CD4-positive, alpha-beta T cell treated with Interleukin-15 for 4 hours (primary cell): Measurements from ENCODE around the gene IST1.

ENCODE experiments used
- DNase-seq: peaks from one replicate; pipeline ENCODE4 v3.0.0-alpha.2; 2020; ENCODE audit warnings: low spot score

IST1 gene

DNA sequence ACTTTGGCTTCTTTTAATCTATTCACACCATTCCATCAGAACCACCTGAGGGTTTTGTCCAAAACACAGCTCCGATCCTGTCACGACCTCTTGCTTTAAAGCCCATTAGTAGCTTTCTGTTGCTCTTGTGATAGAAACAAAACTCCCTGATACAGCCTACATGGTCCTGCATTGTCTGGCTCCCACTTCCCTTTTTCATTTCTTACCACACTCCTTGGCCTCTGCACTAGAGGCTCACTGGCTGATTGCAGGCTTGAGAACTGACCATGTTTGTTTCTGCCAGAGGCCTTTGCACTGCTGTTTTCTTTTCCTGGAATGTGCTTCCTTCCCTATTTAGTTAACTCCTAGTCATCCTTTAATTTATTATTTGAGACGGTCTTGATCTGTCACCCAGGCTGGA lies 23.7 kb downstream of the IST1 start:
- no peak for DNase-seq

DNA sequence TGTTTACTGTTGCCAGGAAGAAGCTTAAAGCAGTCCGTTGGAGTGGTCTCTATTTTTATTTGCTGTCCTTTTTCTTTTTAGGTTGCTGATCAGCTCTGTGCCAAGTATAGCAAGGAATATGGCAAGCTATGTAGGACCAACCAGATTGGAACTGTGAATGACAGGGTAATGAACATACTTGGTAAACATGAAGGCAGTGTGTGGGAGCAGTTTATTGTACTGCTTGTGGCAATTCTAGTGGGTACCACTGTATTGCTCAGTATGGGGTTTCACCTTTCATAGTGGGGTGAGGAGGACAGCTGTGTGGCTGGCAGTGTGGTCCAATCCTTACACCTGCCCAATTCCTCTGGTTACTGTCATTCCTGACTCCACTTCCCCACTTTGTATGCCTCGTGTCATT lies 25.3 kb downstream of the IST1 start:
- no peak for DNase-seq

DNA sequence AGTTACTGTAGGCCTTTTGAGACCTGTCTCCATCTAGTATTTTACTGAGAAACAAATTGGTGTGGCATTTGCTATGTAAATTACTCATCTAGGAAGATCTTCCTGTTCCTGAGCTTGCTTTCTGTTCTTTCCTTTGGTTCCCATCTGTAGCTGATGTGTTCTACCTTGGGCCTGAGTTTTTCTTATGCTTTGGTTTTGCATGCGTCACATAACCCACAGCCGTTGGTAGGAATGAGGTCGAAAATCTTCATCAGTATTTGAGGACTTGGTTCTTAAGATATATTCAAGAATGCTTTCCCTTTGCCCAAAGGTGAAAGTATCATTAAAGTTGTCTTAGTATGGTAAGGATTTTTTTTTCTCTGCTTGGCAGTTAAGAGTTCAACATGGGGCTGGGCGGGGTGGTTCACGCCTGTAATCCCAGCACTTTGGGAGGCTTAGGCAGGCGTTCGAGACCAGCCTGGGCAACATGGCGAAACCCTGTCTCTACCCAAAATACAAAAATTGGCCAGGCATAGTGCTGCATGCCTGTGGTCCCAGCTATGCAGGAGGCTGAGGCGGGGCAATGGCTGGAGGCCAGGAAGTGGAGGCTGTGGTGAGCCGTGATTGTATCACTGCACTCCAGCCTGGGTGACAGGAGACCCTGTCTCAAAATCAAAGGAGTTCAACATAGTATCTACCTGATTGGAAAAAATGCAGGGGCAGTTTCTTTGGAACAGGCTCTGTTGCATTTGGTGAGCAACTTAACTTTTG lies 28.8 kb downstream of the IST1 start:
- no peak for DNase-seq

DNA sequence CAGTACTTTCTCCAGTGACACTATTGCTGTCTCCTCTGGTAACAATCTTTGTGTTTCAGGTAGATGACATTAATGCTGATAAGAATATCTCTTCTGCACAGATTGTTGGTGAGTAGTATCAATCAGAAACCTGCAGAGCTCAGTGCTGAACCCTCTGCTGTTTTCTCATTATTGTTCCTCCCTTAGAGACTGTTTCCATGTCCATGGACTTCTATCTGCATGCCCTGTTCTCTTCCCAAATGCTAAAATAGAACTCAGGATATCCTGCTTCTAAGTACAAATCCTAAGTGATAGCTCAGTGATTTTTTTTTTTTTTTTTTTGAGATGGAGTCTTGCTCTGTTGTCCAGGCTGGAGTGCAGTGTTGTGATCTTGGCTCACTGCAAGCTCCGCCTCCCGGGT lies 29.4 kb downstream of the IST1 start:
- no peak for DNase-seq

DNA sequence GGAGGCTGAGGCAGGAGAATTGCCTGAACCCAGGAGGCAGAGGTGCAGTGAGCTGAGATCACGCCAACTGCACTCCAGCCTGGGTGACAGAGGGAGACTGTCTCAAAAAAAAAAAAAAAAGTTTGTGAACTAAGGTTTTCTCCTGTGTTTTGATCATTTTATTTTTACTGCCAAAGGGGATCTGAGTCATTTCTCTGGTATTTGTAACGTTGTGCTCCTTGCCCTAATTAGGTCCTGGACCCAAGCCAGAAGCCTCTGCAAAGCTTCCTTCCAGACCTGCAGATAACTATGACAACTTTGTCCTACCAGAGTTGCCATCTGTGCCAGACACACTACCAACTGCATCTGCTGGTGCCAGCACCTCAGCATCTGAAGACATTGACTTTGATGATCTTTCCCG lies 32.1 kb downstream of the IST1 start:
- no peak for DNase-seq

DNA sequence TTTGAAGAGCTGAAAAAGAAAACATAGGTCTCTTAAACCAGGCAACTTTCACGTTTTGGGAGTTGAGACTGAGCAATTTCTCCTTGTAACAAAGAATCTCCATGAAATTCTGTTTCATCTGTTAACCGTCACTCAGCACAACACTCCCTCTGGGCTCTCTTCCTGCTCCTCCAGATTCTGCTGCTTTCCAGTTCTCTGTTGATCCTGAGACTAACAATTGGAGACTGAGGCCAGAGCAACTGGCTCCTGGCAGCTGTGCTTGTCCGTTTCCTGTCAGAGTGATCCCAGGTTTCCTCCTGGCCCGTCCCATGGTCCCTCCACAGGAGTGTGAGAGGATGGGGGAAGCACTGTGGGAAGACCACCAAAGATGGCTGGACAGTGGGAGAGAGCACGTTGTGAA lies 32.5 kb downstream of the IST1 start:
- no peak for DNase-seq

DNA sequence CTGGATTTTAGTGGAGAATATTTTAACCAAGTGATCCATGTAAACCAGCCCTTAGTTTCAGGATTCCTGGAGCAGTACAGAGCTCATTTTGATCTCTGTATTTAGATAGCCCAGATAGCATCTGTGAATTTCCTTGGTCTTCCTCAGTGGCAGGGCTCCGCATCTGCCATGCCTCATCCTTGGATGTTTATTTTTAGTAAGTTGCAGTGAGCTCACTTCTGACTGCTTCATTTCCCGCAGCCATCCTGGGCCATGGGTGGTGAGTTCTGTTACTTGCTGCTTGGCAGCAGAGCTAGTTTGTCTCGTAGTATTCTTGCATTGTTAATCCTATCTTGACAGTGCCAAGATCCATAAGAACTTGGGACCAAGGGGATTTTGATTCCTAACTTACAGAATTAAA lies 33.7 kb downstream of the IST1 start:
- no peak for DNase-seq

DNA sequence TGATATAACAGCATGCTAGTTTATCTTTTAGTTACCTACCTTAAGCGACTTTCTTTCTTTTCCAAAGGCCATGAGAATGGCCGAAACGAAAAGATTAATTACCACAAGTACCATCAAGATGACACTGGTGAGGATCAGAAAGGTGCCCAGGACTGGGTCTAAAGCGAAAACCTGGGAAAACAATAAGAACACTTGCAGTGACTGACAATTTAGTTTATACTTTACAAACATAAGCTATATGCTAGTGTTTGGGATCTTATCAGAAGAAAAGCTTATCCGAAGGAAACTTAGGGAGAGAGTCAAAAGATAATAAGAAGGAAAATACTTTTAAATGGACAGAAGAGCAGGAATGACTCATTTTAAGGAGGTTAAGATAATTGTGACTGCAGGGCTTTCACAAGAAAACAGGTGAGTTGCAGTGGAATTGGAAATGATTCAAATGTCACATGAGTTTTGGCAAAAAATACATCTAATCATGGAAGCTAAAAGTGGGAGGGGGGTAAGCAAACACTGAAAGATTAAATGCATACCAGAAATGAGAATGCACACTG lies 34.8 kb downstream of the IST1 start:
- no peak for DNase-seq

DNA sequence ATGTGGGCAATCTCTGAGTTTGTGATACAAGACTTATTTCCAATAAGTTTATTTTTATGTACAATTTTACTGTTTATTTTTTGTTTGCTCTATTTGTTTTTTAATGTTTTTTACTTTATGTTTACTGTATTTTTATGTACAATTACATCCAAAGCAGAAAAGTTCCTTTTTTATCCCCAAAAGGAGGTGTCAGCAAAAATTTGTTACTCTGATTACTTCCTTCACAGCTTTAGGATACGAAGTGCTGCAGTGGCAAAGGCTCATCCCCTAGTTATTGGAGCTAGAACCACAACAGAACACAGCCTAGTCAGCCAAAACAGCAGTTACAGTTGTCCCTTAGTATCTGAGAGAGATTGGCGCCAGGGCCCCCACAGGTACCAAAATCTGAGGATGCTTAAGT lies 35.7 kb downstream of the IST1 start:
- DNase-seq: no peak

DNA sequence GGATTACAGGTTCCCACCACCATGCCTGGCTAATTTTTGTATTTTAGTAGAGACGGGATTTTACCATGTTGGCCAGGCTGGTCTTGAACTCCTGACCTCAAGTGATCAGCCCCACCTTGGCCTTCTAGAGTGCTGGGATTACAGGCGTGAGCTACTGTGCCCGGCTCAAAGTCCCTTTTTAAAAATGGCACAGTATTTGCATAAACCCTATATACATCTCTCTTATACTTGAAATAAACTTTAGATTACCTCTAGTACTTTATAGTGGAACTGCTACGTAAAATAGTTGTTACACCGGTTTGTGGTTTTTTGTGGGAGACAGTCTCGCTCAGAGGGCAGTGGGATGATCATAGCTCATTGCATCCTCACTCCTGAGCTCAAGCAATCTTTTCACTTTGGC lies 36.3 kb downstream of the IST1 start:
- no peak for DNase-seq

DNA sequence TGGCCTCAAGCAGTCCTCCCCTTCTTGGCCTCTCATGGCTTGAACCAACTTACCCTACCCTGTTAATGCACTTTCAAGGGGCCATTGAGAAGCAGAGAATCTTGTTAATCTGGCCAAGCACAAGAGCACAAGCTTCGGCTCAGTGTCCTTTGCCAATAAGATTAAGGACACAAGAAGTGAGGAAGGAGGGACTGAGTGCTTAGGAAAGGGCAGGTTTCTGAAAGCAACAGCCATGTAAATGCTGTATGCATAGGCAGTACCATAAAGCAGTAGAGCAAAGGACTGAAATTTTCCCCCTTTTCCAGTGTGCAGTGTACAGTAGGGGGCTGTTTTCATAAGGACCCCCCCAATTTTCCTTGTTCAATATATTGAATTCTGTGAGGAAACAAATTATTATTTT lies 37.7 kb downstream of the IST1 start:
- DNase-seq: no peak

DNA sequence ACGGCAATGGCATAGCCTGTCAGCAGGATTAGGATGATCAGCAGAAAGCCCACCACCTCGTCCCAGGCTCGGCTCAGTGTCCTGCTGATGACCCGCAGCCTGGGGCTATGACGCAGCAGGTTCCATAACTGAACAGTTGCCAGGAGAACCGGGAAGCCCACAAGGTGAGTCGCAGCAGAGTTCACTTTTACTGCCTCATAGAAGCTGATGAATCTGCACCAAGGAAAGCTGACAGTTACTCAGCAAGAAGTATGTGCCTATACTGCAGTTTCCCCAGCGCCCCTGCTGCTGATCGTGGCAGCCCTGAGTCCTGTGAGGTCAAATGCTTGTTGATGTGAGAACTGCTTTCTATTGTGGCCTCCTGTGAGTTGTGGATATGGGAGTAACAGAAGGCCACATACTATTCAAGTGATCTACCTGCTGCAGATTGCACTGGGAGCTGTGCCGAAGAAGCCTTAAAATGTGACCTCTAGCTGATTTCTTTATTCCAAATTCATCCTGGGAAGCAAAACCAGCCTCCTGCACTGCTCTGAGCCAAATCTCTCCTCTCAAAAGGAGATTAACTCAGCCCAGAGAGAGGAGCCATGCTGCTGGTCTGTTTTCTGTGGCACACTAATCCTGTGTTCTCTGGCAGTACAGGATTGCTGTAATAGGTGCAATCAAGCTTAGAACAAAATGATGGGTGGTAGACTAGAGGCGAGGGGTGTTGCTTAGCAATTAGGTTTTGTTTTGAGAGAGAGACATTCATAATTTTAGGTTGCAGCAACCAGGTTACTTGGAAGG lies 38.8 kb downstream of the IST1 start:
- DNase-seq: no peak

DNA sequence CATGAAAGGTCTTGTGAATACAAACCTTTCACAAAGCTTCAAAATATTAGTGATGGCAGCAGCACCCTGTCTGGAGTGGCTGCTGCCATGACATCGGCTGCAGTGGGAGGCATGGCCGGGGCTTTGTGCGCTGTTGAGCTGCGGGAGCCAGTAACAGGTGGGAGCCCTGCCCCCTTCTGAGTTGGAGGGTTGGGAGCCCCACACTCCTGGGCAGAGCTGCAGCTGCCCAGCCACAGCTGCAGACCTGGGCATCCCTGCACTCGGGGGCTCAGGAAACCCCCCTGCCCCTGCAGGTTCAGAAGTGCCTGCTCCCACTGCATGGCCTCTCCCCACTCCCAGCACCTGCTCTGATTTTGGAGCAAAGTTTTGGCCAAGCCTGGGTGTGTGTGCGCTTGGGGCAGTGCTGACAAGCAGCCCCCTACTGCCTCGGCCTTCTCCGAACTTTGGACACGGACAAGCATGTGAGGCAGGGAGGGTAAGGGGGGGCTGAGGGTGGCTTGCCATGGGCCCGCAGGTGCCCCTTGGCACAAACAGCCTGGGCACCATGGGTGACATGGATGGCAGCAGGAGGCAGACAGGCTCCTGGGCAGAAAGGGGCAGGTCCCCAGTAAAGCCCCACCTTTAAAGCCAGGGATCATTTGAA lies 42.7 kb downstream of the IST1 start:
- DNase-seq: no peak

DNA sequence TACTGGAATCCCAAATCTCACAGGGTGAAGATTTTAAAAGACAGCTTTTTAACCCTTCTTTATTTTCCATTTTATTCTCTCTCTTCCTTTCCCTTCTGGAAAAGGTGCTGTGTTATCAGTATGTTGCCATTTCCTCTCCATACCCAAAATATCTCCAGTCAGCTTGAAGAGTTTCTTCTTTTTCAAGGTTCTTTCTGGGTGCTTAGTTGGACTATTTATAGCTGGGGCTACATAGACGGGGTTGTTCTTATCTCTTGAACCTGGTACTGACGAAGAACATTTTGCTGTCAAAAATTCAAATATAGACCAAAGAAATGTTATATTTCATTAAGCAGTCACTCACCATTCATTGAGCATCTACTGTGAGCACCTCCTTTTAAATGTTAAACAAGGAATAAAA lies 48.6 kb downstream of the IST1 start:
- DNase-seq: no peak

DNA sequence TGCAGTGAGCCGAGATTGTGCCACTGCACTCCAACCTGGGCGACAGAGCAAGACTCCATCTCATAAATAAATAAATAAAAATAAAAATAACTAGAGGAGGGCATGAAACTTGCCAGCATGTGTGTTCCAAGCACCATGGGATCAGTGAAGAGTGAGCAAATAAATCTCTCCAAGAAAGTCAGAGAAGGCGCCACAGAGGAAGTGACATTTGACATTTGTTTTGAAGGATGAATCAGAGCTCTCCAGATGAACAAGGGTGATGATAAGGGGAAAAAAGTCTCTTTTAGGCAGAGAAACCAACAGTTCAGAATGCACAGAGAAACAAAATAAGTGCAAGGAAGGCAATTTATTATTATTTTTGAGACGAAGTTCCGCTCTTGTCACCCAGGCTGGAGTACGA lies 50.3 kb downstream of the IST1 start:
- no peak for DNase-seq

DNA sequence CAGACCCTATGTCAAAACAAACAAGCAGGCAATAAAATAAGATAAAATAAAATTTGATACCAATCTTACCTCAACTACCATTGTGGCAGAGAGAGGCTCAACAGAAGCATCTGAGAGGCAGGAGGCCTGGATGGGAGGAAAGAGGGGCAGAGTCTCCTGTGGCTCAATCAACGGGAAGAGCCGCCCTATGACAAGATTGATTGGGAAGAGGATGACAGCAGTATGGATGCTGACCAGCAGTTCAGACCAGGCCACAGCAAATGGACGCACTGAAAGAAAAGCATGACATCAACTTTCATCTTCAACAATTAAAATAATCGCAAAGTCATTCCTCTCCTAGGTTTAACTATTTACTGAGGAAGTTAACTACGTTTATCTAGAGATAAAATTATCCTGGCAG lies 57.5 kb downstream of the IST1 start:
- DNase-seq: no peak

DNA sequence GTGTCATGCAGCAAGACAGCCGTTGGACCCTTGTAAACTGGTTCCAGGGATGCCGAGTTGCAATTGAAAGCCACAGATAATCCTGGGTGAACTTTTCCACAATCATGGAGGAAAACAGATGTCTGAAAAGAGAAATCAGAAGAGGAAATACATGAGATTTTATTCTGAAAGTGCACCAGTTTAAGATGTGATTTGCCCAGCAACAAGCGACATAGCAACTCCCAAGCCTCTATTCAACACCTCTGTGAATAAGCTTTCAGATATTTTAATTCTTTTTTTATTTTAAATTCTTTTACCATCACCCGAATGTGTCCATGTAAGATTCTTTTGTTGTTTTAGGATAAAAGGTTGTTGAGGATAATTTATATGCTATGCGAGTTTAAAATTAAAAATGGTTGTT lies 58.8 kb downstream of the IST1 start:
- DNase-seq: no peak

DNA sequence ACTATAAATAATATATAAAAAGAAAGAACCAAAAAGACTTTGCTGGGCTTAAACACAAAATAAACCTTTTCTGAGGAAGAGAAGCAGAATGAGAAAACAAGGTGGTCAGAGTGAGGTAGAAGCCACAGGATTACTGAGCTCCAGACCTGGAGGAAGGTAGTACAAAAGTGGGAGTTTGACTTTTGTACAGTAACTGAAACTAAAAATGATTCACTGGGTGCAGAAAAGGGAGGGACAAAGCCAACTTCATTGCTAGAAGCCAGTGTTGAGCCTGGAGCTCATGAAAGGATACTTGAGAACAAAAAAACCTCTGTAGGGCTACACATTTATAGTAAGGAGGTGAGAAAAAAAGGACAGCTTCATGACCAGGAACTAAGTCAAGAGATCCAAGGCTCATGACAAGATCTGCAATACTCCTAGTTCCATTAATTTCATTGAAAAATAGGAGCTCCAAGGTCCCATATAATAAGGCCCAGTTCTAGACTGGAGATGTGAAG lies 59.4 kb downstream of the IST1 start:
- no peak for DNase-seq

DNA sequence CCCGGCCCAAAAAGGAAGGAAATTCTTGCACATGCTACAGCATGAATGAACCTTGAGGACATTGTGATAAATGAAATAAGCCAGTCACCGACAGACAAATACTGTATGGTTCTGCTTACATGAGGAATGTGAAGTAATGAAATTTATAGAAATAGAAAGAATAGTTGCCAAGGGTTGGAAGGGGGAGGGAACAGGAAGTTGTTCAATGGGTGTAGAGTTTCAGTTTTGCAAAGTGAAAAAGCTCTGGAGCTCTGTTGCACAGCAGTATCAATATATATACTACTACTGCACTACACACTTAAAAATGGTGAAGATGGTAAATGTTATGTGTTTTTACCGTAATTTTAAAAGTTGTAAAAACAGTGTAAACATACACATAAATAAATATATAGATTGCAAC lies 61.2 kb downstream of the IST1 start:
- DNase-seq: no peak

DNA sequence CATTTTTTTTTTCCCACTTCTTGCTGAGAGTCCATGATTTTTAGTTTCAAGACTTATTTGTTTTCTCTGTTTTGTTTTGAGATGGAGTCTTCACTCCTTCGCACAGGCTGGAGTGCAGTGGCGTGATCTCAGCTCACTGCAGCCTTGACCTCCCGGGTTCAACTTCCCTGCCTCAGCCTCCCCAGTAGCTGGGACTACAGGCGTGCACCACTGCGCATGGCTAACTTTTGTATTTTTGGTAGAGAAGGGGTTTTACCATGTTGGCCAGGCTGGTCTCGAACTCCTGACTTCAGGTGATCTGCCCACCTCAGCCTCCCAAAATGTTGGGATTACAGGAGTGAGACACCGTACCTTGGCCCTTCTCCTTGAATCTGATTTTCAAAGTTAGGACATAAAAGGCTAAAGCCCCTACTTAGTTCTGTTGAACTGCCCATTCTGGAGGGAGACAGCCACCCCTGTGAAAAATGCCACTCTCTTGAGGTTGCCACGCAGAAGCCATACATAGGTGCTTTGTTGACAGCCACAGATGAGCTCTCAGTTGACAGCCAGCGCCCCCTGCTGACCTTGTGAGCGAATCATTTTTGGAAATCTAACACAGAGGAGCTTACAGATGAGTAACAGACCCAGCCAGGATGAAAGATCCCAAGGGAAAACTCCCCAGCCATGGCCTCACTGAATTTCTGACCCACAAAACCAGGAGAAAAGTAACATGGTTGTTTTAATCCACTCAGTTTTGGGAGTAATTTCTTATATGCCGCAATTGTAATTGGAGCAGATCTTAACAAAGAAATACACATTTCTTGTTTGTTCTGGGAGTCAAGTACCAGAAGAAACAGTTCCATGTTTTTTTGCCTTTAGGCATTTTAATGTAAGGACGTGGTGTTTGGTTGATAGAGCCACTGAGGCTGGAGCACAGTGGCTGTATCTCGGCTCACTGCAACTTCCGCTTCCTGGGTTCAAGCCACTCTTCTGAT lies 66.0 kb downstream of the IST1 start:
- peak; percentile 81 for DNase-seq

DNA sequence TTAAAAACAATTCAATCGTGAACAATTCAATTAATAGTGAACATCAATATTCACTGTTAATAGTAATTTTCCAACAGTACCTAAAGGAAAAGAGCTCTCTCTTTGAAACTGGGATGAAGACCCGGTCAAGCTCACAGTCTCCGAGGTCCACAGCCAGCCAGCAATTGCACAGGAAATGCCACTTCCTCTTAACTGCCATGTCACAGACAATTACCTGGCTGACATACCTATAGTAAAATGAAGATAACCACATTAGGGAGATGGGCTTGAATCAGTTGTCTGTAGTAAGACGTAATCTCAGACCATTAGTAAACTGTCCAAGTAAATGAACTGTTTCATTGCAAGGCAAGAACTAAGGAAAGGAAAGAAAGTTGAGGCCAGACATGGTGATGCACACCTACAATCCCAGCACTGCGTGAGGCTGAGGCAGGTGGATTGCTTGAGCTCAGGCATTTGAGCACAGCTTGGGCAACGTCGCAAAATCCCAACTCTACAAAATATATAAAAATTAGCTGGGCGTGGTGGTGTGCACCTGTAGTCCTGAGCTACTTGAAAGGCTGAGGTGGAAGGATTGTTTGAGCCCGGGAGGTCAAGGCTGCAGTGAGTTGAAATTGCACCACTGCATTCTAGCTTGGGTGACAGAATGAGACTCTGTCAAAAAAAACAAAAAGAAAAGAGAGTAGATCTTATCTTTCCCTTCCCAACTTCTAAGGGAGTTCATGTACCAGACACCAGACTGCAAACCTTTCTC lies 68.0 kb downstream of the IST1 start:
- no peak for DNase-seq
